ENCODE results near the gene ZNF541. TPM values are rescaled to one million over a fixed set of nuclear protein-coding genes. Genes with fewer than 3 reads are reported as not detected.
"Not testable (repeated sequence)": the region's sequence is repeated elsewhere in the genome, so short reads cannot be mapped to it uniquely, and the experiment has no call there.

ZNF541 gene
- total RNA-seq, 1 donor from 2014 or later, result not detected

DNA sequence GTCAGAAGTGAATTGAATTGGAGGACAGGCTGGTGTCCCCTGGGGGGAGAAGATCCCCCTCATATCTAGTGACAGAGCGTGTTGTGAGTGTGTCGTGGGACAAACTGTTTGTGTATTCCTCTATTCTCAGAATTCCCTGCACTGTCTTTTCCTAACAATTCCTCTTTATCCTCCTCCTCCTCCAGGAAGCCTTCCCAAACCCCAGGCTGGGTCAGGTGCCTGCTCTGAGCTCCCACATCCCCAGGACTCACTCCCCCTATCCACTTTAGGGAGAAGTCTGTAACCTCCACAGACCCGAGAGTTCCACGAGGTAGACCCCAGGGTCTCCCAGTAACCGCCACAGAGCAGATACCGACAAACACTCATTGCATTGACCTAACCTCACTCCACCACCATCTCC, 20.9 kb upstream of the ZNF541 start:
- H3K27me3 ChIP-seq (ENCODE audit: control insufficient read depth, insufficient read depth, low read length), result no peaks in the 10 kb centered on the region
- no peak for FAIRE-seq
- H3K36me3 ChIP-seq (ENCODE audit: control insufficient read depth, insufficient read depth, low read length), result no peaks in the 10 kb centered on the region
- TF ChIP-seq, protein P1, sequence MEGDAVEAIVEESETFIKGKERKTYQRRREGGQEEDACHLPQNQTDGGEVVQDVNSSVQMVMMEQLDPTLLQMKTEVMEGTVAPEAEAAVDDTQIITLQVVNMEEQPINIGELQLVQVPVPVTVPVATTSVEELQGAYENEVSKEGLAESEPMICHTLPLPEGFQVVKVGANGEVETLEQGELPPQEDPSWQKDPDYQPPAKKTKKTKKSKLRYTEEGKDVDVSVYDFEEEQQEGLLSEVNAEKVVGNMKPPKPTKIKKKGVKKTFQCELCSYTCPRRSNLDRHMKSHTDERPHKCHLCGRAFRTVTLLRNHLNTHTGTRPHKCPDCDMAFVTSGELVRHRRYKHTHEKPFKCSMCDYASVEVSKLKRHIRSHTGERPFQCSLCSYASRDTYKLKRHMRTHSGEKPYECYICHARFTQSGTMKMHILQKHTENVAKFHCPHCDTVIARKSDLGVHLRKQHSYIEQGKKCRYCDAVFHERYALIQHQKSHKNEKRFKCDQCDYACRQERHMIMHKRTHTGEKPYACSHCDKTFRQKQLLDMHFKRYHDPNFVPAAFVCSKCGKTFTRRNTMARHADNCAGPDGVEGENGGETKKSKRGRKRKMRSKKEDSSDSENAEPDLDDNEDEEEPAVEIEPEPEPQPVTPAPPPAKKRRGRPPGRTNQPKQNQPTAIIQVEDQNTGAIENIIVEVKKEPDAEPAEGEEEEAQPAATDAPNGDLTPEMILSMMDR (IDR thresholded peaks at IDR 0.05; ENCODE audit: insufficient read depth, low read length, severe bottlenecking), result no peak
- H3K4me3 ChIP-seq (ENCODE audit: low read depth, low read length), result no peak overlapping the region
- DNase-seq (ENCODE audit: low read depth), result no peak

DNA sequence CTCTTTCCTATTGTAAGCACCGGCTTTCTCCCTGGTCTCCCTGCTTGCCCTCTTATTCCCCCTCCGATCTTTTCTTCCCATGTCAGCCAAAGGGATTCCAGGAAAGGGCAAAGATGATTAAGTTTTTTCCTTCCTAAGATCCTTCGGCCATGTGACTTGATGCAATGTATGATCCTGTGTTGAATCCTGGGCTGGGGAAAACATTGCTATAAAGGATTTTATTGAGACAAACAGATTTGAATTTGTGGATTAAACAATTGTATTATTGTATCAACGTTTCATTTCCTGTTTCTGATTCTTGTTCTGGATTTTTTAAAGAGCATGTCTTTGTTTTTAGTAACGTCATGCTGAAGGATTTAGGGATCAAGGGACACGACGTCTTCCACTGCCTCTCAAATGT, 16.9 kb upstream of the ZNF541 start:
- FAIRE-seq (no peak), DNase-seq (ENCODE audit: low read depth) (no peak)
- no peaks in the 10 kb centered on the region for H3K27me3 ChIP-seq (ENCODE audit: control insufficient read depth, insufficient read depth, low read length)
- no peak overlapping the region for H3K4me3 ChIP-seq (ENCODE audit: low read depth, low read length)
- TF ChIP-seq, protein P1 (IDR thresholded peaks at IDR 0.05; ENCODE audit: insufficient read depth, low read length, severe bottlenecking), result no peak
- no peaks in the 10 kb centered on the region for H3K36me3 ChIP-seq (ENCODE audit: control insufficient read depth, insufficient read depth, low read length)

- DNase-seq (ENCODE audit: low read depth), result peak; percentile 48
These were observed 14.3 kb upstream of the ZNF541 start for GRCh38 chr19:47587295-47587694.

GRCh38 chr19:47583161-47583560, 10.2 kb upstream of the ZNF541 start:
- not testable (repeated sequence) for H3K36me3 ChIP-seq (ENCODE audit: control insufficient read depth, insufficient read depth, low read length); H3K27me3 ChIP-seq (ENCODE audit: control insufficient read depth, insufficient read depth, low read length); H3K4me3 ChIP-seq (ENCODE audit: low read depth, low read length); FAIRE-seq
- peak; percentile 80 for DNase-seq (ENCODE audit: low read depth)

More at GRCh38 chr19:47587295-47587694, 14.3 kb upstream of the ZNF541 start:
- no peak overlapping the region for H3K4me3 ChIP-seq (ENCODE audit: low read depth, low read length)
- FAIRE-seq, result no peak
- H3K27me3 ChIP-seq (ENCODE audit: control insufficient read depth, insufficient read depth, low read length), result no peaks in the 10 kb centered on the region
- H3K36me3 ChIP-seq (ENCODE audit: control insufficient read depth, insufficient read depth, low read length), result no peaks in the 10 kb centered on the region
- TF ChIP-seq, protein P1 (IDR thresholded peaks at IDR 0.05; ENCODE audit: insufficient read depth, low read length, severe bottlenecking), result no peak

DNA sequence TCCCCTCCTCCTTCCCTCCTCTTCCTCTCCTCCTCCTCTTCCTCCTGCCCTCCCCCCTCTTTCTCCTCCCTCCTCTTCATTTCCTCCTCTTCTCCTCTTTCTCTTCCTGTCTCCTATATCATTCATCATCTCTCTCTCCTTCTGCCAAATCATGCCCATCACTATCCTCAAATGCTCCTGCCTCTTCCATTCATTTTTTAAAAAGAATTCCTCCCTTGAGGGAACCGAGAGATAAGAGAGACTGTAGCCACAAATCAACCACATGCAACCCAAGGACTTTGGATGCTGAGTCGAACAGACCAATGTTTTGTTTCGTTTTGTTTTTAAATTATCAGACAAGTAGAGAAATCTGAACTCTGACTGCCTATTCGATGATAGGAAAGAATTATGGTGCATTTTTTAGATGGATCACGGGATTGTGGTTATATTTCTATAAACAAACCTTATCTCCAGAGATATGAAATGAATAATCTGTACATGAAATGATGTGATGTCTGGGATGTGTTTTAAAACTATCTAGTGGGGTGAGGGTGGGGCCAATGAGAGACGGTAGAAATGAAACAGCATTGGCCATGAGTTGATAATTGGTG, 9.5 kb upstream of the ZNF541 start:
- Histone ChIP-seq H3K27me3 (ENCODE audit: control insufficient read depth, insufficient read depth, low read length) (no peaks in the 10 kb centered on the region), H3K4me3 (ENCODE audit: low read depth, low read length) (no peak overlapping the region), H3K36me3 (ENCODE audit: control insufficient read depth, insufficient read depth, low read length) (no peaks in the 10 kb centered on the region)
- TF ChIP-seq, protein P1 (IDR thresholded peaks at IDR 0.05; ENCODE audit: insufficient read depth, low read length, severe bottlenecking), result no peak
- DNase-seq (ENCODE audit: low read depth), result no peak
- FAIRE-seq, result no peak

DNA sequence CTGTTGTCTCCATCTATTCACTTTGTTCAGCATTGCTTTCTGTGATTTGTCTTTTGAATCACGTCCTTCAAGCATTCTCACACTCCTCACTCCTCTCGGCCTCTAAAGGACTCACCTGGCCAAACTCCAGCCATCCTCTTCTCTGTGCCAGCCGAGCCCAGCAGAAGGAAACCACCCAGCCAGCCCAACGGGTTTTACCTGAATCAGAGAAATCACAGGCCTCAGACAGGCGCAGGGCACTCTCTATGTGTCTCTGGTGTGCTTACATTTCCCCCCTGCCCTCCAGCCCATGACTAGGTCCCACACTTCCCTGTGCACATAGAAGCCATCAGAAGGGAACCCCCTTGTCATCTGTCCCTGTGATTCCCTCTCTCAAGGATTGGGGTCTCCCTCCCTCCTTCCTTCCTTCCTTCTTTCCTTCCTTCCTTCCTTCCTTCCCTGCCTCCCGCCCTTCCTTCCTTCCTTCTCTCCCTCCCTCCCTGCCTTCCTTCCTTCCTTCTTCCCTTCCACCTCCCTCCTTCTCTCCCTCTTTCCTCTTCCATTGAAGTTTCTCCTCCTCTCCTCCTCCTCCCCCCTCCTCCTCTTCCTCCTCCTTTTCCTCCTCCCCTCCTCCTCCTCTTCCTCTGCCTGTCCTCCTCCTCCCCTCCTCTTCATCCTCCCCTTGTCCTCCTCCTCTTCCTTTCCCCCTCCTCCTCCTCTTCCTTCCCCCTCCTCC, 8.8 kb upstream of the ZNF541 start:
- TF ChIP-seq, protein P1 (IDR thresholded peaks at IDR 0.05; ENCODE audit: insufficient read depth, low read length, severe bottlenecking), result no peak
- H3K4me3 ChIP-seq (ENCODE audit: low read depth, low read length), result no peak overlapping the region
- no peaks in the 10 kb centered on the region for H3K36me3 ChIP-seq (ENCODE audit: control insufficient read depth, insufficient read depth, low read length)
- FAIRE-seq (no peak), DNase-seq (ENCODE audit: low read depth) (peak; percentile 72)
- no peaks in the 10 kb centered on the region for H3K27me3 ChIP-seq (ENCODE audit: control insufficient read depth, insufficient read depth, low read length)

All from bronchial epithelial cell (primary cell).